Esophagus (tissue), 2 donors: ENCODE results near the gene NFIB. TPM values are rescaled to one million over a fixed set of nuclear protein-coding genes. Genes with fewer than 3 reads are reported as not detected.

Experiments used
- H3K27ac ChIP-seq, 2 donors: one replicate each; pipeline ENCODE4 v1.5.1; 2013; ENCODE audit warnings: low read depth in 2 of 2, mild to moderate bottlenecking in 2 of 2, inconsistent platforms in 1 of 2, low read length in 1 of 2, moderate library complexity in 1 of 2
- H3K27me3 ChIP-seq, 2 donors: one replicate each; pipeline ENCODE4 v1.6.1; 2013; ENCODE audit warnings: low read length in 2 of 2, control low read depth in 1 of 2, mild to moderate bottlenecking in 1 of 2; ENCODE audit not compliant: insufficient read depth in 2 of 2, control insufficient read depth in 1 of 2
- H3K36me3 ChIP-seq, 2 donors: one replicate each; pipeline ENCODE4 v1.6.1; 2013; ENCODE audit warnings: low read length in 1 of 2; ENCODE audit not compliant: control insufficient read depth in 2 of 2, insufficient read depth in 2 of 2
- H3K4me1 ChIP-seq, 2 donors: one replicate each; pipeline ENCODE4 v1.6.1; 2013; ENCODE audit warnings: low read length in 1 of 2; ENCODE audit not compliant: control insufficient read depth in 2 of 2, insufficient read depth in 2 of 2
- H3K4me3 ChIP-seq, 2 donors: one replicate each; pipeline ENCODE4 v1.5.1; 2013; ENCODE audit warnings: low read length in 2 of 2, mild to moderate bottlenecking in 2 of 2, low read depth in 1 of 2, moderate library complexity in 1 of 2
- H3K9me3 ChIP-seq, 2 donors: one replicate each; pipeline ENCODE4 v1.6.1; 2013; ENCODE audit warnings: mild to moderate bottlenecking in 2 of 2, low read depth in 1 of 2, low read length in 1 of 2, moderate library complexity in 1 of 2; ENCODE audit not compliant: control insufficient read depth in 2 of 2, insufficient read depth in 1 of 2
- WGBS, 2 donors: extraction: QIAGEN DNeasy Blood & Tissue Kit; methylation state at CpG; one replicate each; pipeline ENCODE4 v1.1.7; 2013; 5-methylcytosine and 5-hydroxymethylcytosine counted together
- polyA plus RNA-seq, 2 donors: library from polyadenylated mRNA; stranded (reverse); fragments of 200-250 nt; gene quantifications; one replicate each; pipeline ENCODE4 v1.2.3, GENCODE V29; 2013
- donor health status: healthy with polysubstance abuse.
- donor health status: Bipolar disorder and iron deficiency.

The NFIB gene
- polyA plus RNA-seq, 2 donors: 4.0 to 6.6 TPM

GRCh38 chr9:14119694-14120514 lies 194.0 kb downstream of the NFIB start:
- Histone ChIP-seq H3K36me3 (no peaks in the 10 kb centered on the region), H3K27me3 (no peaks in the 10 kb centered on the region), H3K4me3 (no peak overlapping the region), H3K9me3 (no peaks in the 10 kb centered on the region), H3K4me1 (no peaks in the 10 kb centered on the region), H3K27ac (no peak overlapping the region)
- 36 to 47% methylated on average over 2 of the region's 2 CpGs for WGBS, 2 donors

GRCh38 chr9:14112226-14112625 lies 201.7 kb downstream of the NFIB start:
- H3K4me3 ChIP-seq: no peak overlapping the region
- H3K9me3 ChIP-seq: no peaks in the 10 kb centered on the region
- WGBS, 2 donors: 91 to 93% methylated on average over 6 of the region's 6 CpGs
- no peak overlapping the region for H3K27ac ChIP-seq
- H3K36me3 ChIP-seq: no peaks in the 10 kb centered on the region
- no peaks in the 10 kb centered on the region for H3K4me1 ChIP-seq
- no peaks in the 10 kb centered on the region for H3K27me3 ChIP-seq

- WGBS, 2 donors: 93 to 97% methylated on average over 1 of the region's 1 CpG
- H3K27me3 ChIP-seq: no peaks in the 10 kb centered on the region
- no peak overlapping the region for H3K4me3 ChIP-seq
- no peaks in the 10 kb centered on the region for H3K4me1 ChIP-seq
- H3K36me3 ChIP-seq: no peaks in the 10 kb centered on the region
- H3K27ac ChIP-seq: no peak overlapping the region
- no peaks in the 10 kb centered on the region for H3K9me3 ChIP-seq
Observed at GRCh38 chr9:14111696-14112095, 202.2 kb downstream of the NFIB start.

- no peak overlapping the region for H3K27ac ChIP-seq
- no peak overlapping the region for H3K4me3 ChIP-seq
- H3K9me3 ChIP-seq: no peaks in the 10 kb centered on the region
- H3K4me1 ChIP-seq: no peaks in the 10 kb centered on the region
- WGBS, 2 donors: 54 to 76% methylated on average over 3 of the region's 3 CpGs
- H3K27me3 ChIP-seq: no peaks in the 10 kb centered on the region
- no peaks in the 10 kb centered on the region for H3K36me3 ChIP-seq
Observed at GRCh38 chr9:14107977-14108376, 206.0 kb downstream of the NFIB start.

- H3K4me3 ChIP-seq: no peak overlapping the region
- H3K36me3 ChIP-seq: no peaks in the 10 kb centered on the region
- no peak overlapping the region for H3K27ac ChIP-seq
Observed at GRCh38 chr9:14107495-14107894, 206.4 kb downstream of the NFIB start.

GRCh38 chr9:14106699-14107098 lies 207.2 kb downstream of the NFIB start:
- H3K4me3 ChIP-seq: no peak overlapping the region
- no peaks in the 10 kb centered on the region for H3K4me1 ChIP-seq
- 81 to 86% methylated on average over 2 of the region's 2 CpGs for WGBS, 2 donors
- H3K27me3 ChIP-seq: no peaks in the 10 kb centered on the region
- no peak overlapping the region for H3K27ac ChIP-seq
- no peaks in the 10 kb centered on the region for H3K9me3 ChIP-seq
- H3K36me3 ChIP-seq: no peaks in the 10 kb centered on the region

More at GRCh38 chr9:14107495-14107894, 206.4 kb downstream of the NFIB start:
- no peaks in the 10 kb centered on the region for H3K27me3 ChIP-seq
- no peaks in the 10 kb centered on the region for H3K9me3 ChIP-seq
- no peaks in the 10 kb centered on the region for H3K4me1 ChIP-seq

- no peak overlapping the region for H3K27ac ChIP-seq
- H3K4me1 ChIP-seq: no peaks in the 10 kb centered on the region
- H3K9me3 ChIP-seq: no peaks in the 10 kb centered on the region
- H3K36me3 ChIP-seq: no peaks in the 10 kb centered on the region
- no peak overlapping the region for H3K4me3 ChIP-seq
- H3K27me3 ChIP-seq: no peaks in the 10 kb centered on the region
- 82 to 87% methylated on average over 3 of the region's 3 CpGs for WGBS, 2 donors
Observed at GRCh38 chr9:14104496-14104895, 209.4 kb downstream of the NFIB start.

GRCh38 chr9:14103115-14103514 lies 210.8 kb downstream of the NFIB start:
- H3K4me1 ChIP-seq: no peaks in the 10 kb centered on the region
- no peak overlapping the region for H3K27ac ChIP-seq
- H3K9me3 ChIP-seq: no peaks in the 10 kb centered on the region
- H3K4me3 ChIP-seq: no peak overlapping the region
- no peaks in the 10 kb centered on the region for H3K27me3 ChIP-seq
- H3K36me3 ChIP-seq: no peaks in the 10 kb centered on the region
- 39 to 43% methylated on average over 3 of the region's 3 CpGs for WGBS, 2 donors

GRCh38 chr9:14099737-14100136 lies 214.2 kb downstream of the NFIB start:
- H3K27ac ChIP-seq: no peak overlapping the region
- no peaks in the 10 kb centered on the region for H3K4me1 ChIP-seq
- 84 to 87% methylated on average over 7 of the region's 7 CpGs for WGBS, 2 donors
- no peaks in the 10 kb centered on the region for H3K27me3 ChIP-seq
- no peaks in the 10 kb centered on the region for H3K36me3 ChIP-seq
- no peak overlapping the region for H3K4me3 ChIP-seq
- no peaks in the 10 kb centered on the region for H3K9me3 ChIP-seq

GRCh38 chr9:14098486-14099180 lies 215.3 kb downstream of the NFIB start:
- WGBS, 2 donors: 61 to 69% methylated on average over 3 of the region's 3 CpGs
- H3K4me3 ChIP-seq: no peak overlapping the region
- no peaks in the 10 kb centered on the region for H3K9me3 ChIP-seq
- H3K27ac ChIP-seq: no peak overlapping the region
- H3K27me3 ChIP-seq: no peaks in the 10 kb centered on the region
- no peaks in the 10 kb centered on the region for H3K36me3 ChIP-seq
- no peaks in the 10 kb centered on the region for H3K4me1 ChIP-seq
